Islet precursor cell (in vitro differentiated cells): Measurements from ENCODE around the gene DDX24.
"Not testable (repeated sequence)": the region's sequence is repeated elsewhere in the genome, so short reads cannot be mapped to it uniquely, and the experiment has no call there.

ENCODE experiments used
- DNase-seq: peaks from one replicate; pipeline ENCODE4 v3.0.0-alpha.2; 2018

The DDX24 gene

GRCh38 chr14:94079891-94080620 lies 946 bp downstream of the DDX24 start:
- DNase-seq: no peak

GRCh38 chr14:94077823-94078222 lies 3.2 kb downstream of the DDX24 start:
- no peak for DNase-seq

GRCh38 chr14:94077111-94077821 lies 3.7 kb downstream of the DDX24 start:
- no peak for DNase-seq

GRCh38 chr14:94075008-94075407 lies 6.0 kb downstream of the DDX24 start:
- DNase-seq: no peak

GRCh38 chr14:94074534-94074933 lies 6.5 kb downstream of the DDX24 start:
- DNase-seq: no peak

- not testable (repeated sequence) for DNase-seq
Observed at GRCh38 chr14:94072076-94072475, 8.9 kb downstream of the DDX24 start.

- DNase-seq: peak; percentile 55
Observed at GRCh38 chr14:94066089-94066676, 14.8 kb downstream of the DDX24 start.

- peak; percentile 51 for DNase-seq
Observed at GRCh38 chr14:94062344-94062940, 18.6 kb downstream of the DDX24 start.

- DNase-seq: peak; percentile 16
Observed at GRCh38 chr14:94059998-94060397, 21.0 kb downstream of the DDX24 start.

- no peak for DNase-seq
Observed at GRCh38 chr14:94058674-94059138, 22.3 kb downstream of the DDX24 start.

- DNase-seq: peak; percentile 13
Observed at GRCh38 chr14:94058128-94058673, 22.8 kb downstream of the DDX24 start.

- no peak for DNase-seq
Observed at GRCh38 chr14:94056579-94057308, 24.3 kb downstream of the DDX24 start.

- DNase-seq: no peak
Observed at GRCh38 chr14:94054936-94055335, 26.1 kb downstream of the DDX24 start.

GRCh38 chr14:94054401-94054800 lies 26.6 kb downstream of the DDX24 start:
- peak; percentile 12 for DNase-seq

- peak; percentile 41 for DNase-seq
Observed at GRCh38 chr14:94052662-94053061, 28.3 kb downstream of the DDX24 start.

GRCh38 chr14:94052199-94052598 lies 28.8 kb downstream of the DDX24 start:
- no peak for DNase-seq

- DNase-seq: peak; percentile 32
Observed at GRCh38 chr14:94051779-94052178, 29.2 kb downstream of the DDX24 start.

GRCh38 chr14:94051115-94051514 lies 29.9 kb downstream of the DDX24 start:
- DNase-seq: peak; percentile 55

GRCh38 chr14:94050231-94050880 lies 30.6 kb downstream of the DDX24 start:
- DNase-seq: peak; percentile 12

GRCh38 chr14:94049625-94050023 lies 31.4 kb downstream of the DDX24 start:
- DNase-seq: no peak

GRCh38 chr14:94048691-94049624 lies 32.0 kb downstream of the DDX24 start:
- peak; percentile 21 for DNase-seq
